GM12878 (cell line): ENCODE results near the gene TRAPPC3. TPM values are rescaled to one million over a fixed set of nuclear protein-coding genes. Genes with fewer than 3 reads are reported as not detected.

Experiments used
- ATAC-seq: fragments of 200-7000 bp; cut with Tn5 transposase; 3 replicates; pipeline ENCODE4 v1.9.1; 2020; ENCODE audit warnings: mild to moderate bottlenecking, moderate library complexity
- BruUV-seq: library from RNA; stranded (reverse); fragments of 400-500 nt; replicated peaks from 2 replicates; lab custom pipeline; 2021; lab: Mats Ljungman, UMichigan
- CTCF ChIA-PET: fragments of 300-600 bp; sonication (Branson Sonifier 250); formaldehyde crosslinking; extraction: SDS; loops from one replicate; lab custom pipeline; 2021; ENCODE audit warnings: inconsistent platforms; lab: Yijun Ruan, JAX
- POLR2A ChIA-PET: fragments of 350-600 bp; formaldehyde crosslinking; extraction: SDS; loops from one replicate; lab custom pipeline; 2021; ENCODE audit warnings: inconsistent platforms; lab: Charles Lee
- RAD21 ChIA-PET: fragments of 300-600 bp; sonication (Branson Sonifier 250); formaldehyde crosslinking; loops from one replicate; lab custom pipeline; 2023; ENCODE audit warnings: antibody characterized with exemption; ENCODE audit not compliant: unreplicated experiment; lab: Charles Lee
- SMC1A ChIA-PET: fragments of 300-600 bp; sonication (Branson Sonifier 250); formaldehyde crosslinking; loops from one replicate; lab custom pipeline; 2023; ENCODE audit not compliant: unreplicated experiment, uncharacterized antibody; lab: Charles Lee
- DNase-seq: peaks from one replicate; pipeline ENCODE4 v3.0.0-alpha.2; 2011; ENCODE audit warnings: low read depth, low spot score
- FAIRE-seq: peaks from 3 replicates; lab custom pipeline; 2011; peaks lifted over from hg19 to GRCh38; lab: Jason Lieb, UNC
- H2AFZ ChIP-seq: 2 replicates; pipeline ENCODE4 v1.6.0; 2011; ENCODE audit warnings: low read depth, low read length, control low read depth; ENCODE audit not compliant: control insufficient read depth
- H3K27ac ChIP-seq: 2 replicates; pipeline ENCODE4 v1.5.1; 2011; ENCODE audit warnings: control low read depth; ENCODE audit not compliant: control insufficient read depth, insufficient read depth
- H3K27me3 ChIP-seq, 2 experiments: replicated peaks in 1 of 2; 2 replicates each; pipeline versions ENCODE4 v1.6.0 to v1.6.1; 2011; ENCODE audit warnings: low read length in 1 of 2; ENCODE audit not compliant: control insufficient read depth in 2 of 2, insufficient read depth in 2 of 2
- H3K36me3 ChIP-seq, 2 experiments: 2 replicates each; pipeline ENCODE4 v1.5.1; 2011; ENCODE audit warnings: low read length in 1 of 2; ENCODE audit not compliant: control insufficient read depth in 2 of 2, insufficient read depth in 2 of 2
- H3K4me1 ChIP-seq: 2 replicates; pipeline ENCODE4 v1.6.1; 2011; ENCODE audit warnings: mild to moderate bottlenecking, low read length, moderate library complexity, mixed read lengths; ENCODE audit not compliant: control insufficient read depth, insufficient read depth
- H3K4me2 ChIP-seq: 2 replicates; pipeline ENCODE4 v1.6.0; 2011; ENCODE audit warnings: control low read depth; ENCODE audit not compliant: control insufficient read depth, insufficient read depth
- H3K4me3 ChIP-seq: fragments of 200-600 bp; sonication (generic); 2 replicates; pipeline ENCODE4 v1.5.1; 2016
- H3K79me2 ChIP-seq: 2 replicates; pipeline ENCODE4 v1.6.0; 2011; ENCODE audit warnings: low read length; ENCODE audit not compliant: control insufficient read depth, insufficient read depth
- H3K9ac ChIP-seq: 2 replicates; pipeline ENCODE4 v1.8.0; 2011; ENCODE audit warnings: low read length, control low read depth, mixed read lengths; ENCODE audit not compliant: control insufficient read depth, insufficient read depth
- H3K9me3 ChIP-seq: replicated peaks from 3 replicates; pipeline ENCODE4 v1.5.1; 2011; ENCODE audit warnings: mild to moderate bottlenecking, low read length; ENCODE audit not compliant: control insufficient read depth, insufficient read depth
- H4K20me1 ChIP-seq: 2 replicates; pipeline ENCODE4 v1.6.0; 2011; ENCODE audit not compliant: control insufficient read depth, insufficient read depth
- MEF2A ChIP-seq: IDR thresholded peaks from 2 replicates; pipeline ENCODE4 v1.6.1; 2011; ENCODE audit warnings: low read depth, mild to moderate bottlenecking, low read length, moderate library complexity; ENCODE audit not compliant: insufficient read depth
- NR2C2 ChIP-seq: IDR thresholded peaks from 2 replicates; pipeline ENCODE4 v1.6.1; 2011; ENCODE audit warnings: borderline replicate concordance, low read depth; ENCODE audit not compliant: control insufficient read depth, insufficient read length
- RAD21 ChIP-seq: IDR thresholded peaks from 2 replicates; pipeline ENCODE4 v1.6.1; 2011; ENCODE audit warnings: mild to moderate bottlenecking, low read depth, low read length, moderate library complexity; ENCODE audit not compliant: insufficient read depth
- TARDBP ChIP-seq: IDR thresholded peaks from 2 replicates; pipeline ENCODE4 v1.6.1; 2016; ENCODE audit warnings: borderline replicate concordance
- WRNIP1 ChIP-seq: IDR thresholded peaks from 2 replicates; pipeline ENCODE4 v1.6.1; 2011; ENCODE audit warnings: low read depth, low read length, improper control_type of control experiment, borderline replicate concordance
- ZNF592 ChIP-seq: fragments of 450-650 bp; IDR thresholded peaks from 2 replicates; pipeline ENCODE4 v1.6.1; 2017; ENCODE audit warnings: mild to moderate bottlenecking, moderate library complexity
- WGBS: methylation state at CpG from one replicate; pipeline ENCODE4 v1.1.6; 2016; ENCODE audit warnings: low lambda C conversion rate; ENCODE audit not compliant: insufficient replicate concordance, insufficient coverage; ENCODE audit errors: missing lambda C conversion rate; 5-methylcytosine and 5-hydroxymethylcytosine counted together
- in situ Hi-C: fragments of 300-500 bp; cut with MboI; formaldehyde crosslinking; loops from 9 replicates; pipeline ENCODE4 v1.14.3; 2018; ENCODE audit warnings: mixed read lengths
- intact Hi-C: fragments of 100-400 bp; cut with micrococcal nuclease; formaldehyde crosslinking; loops from one replicate; pipeline ENCODE4 v1.14.2; 2022; ENCODE audit not compliant: unreplicated experiment
- polyA plus RNA-seq, 11 experiments: library from polyadenylated mRNA; depleted of rRNA in 4 of 11; unstranded in 6 of 11; stranded (reverse) in 5 of 11; fragments of >200 nt; fragmentation: Nextera tagmentation in 4 of 11; fragmentation: Illumina TruSeq in 1 of 11; extraction: Ambion mirVana in 4 of 11; extraction: Trizol in 1 of 11; gene quantifications; 1 replicate in 1 of 11; 2 replicates in 10 of 11; pipeline versions ENCODE4 v1.2.1 to v1.2.3, GENCODE V29; 2011 to 2016; ENCODE audit warnings: inconsistent platforms in 2 of 11, missing spikeins in 2 of 11, low read depth in 1 of 11
- total RNA-seq, 4 experiments: library from RNA; depleted of rRNA in 3 of 4; stranded (reverse); fragments of >200 nt in 3 of 4; fragmentation: Illumina TruSeq in 1 of 4; extraction: Trizol in 1 of 4; gene quantifications; 2 replicates each; pipeline versions ENCODE4 v1.2.1 to v1.2.3, GENCODE V29; 2013 to 2021
- TF ChIP-seq, protein P1 (sequence below): IDR thresholded peaks from 2 replicates; pipeline ENCODE4 v1.6.1; 2011; ENCODE audit warnings: borderline replicate concordance, low read depth, mild to moderate bottlenecking, moderate library complexity, mixed read lengths, low read length; ENCODE audit not compliant: insufficient read depth; ENCODE audit errors: extremely low read length

The TRAPPC3 gene
- total and polyA plus RNA-seq, 10 of the 15 experiments (the other 5 are each of a cell fraction or from before 2014, with no cell fraction given) = 14.7 to 122 (median 70.5) TPM

GRCh38 chr1:36122062-36123030, 26.9 kb downstream of the TRAPPC3 start (continued):
- TF ChIP-seq, protein P1, sequence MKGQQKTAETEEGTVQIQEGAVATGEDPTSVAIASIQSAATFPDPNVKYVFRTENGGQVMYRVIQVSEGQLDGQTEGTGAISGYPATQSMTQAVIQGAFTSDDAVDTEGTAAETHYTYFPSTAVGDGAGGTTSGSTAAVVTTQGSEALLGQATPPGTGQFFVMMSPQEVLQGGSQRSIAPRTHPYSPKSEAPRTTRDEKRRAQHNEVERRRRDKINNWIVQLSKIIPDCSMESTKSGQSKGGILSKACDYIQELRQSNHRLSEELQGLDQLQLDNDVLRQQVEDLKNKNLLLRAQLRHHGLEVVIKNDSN = no peak
- TF ChIP-seq RAD21 (no peak), NR2C2 (no peak)

DNA sequence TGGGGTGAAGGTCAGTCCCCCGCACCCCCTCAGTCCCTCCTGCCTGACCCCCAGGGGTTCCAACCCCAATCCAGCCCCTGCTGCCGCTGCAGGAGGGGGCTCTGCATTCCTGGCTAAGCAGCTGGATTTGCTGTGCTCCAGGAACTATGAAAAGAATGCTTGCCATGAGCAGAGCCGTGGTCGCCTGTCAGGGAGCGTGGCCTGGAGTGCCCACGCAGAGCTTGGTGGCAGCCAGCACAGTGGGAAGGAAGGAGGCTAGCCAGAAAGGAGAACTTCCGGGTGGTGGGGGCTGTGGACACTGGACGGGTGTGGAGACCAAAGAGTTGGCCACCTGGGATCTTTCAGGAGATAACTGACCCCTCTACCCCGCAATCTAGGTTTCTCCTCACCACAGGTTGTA, 29.8 kb downstream of the TRAPPC3 start:
- Histone ChIP-seq H3K4me3 (no peak overlapping the region), H3K27me3 (peaks cover 0 to 7% of the 10 kb centered on the region in 2 experiments; a peak in 3 of 4 replicates), H4K20me1 (no peaks in the 10 kb centered on the region; the same call in 1 of the 2 replicates), H3K4me1 (peaks cover 11% of the 10 kb centered on the region), H3K79me2 (no peaks in the 10 kb centered on the region), H3K27ac (no peak overlapping the region), H3K36me3 (no peaks in the 10 kb centered on the region), H3K4me2 (no peak overlapping the region), H3K9ac (no peak overlapping the region), H2AFZ (no peak overlapping the region), H3K9me3 (no peaks in the 10 kb centered on the region)
- FAIRE-seq = no peak
- ChIA-PET SMC1A (interaction anchor here (1.2 kb wide), 1 partner anchor 24 kb away, joined by 3 read pairs; no protein-coding TSS in a partner anchor), RAD21 (interaction anchor here (0.6 kb wide), 1 partner anchor 166 kb away, joined by 3 read pairs; no protein-coding TSS in a partner anchor), POLR2A (no interaction called here), CTCF (interaction anchor here (1.6 to 1.9 kb wide), 2 partner anchors 16 to 17 kb away, joined by 3 to 8 read pairs; no protein-coding TSS in a partner anchor)
- TF ChIP-seq TARDBP (no peak), WRNIP1 (no peak), ZNF592 (no peak), MEF2A (no peak)
- ATAC-seq = no peak
- no TSS peak for BruUV-seq
- in situ Hi-C loops = no loop called here
- no peak for DNase-seq
- 38% methylated on average over 9 of the region's 9 CpGs for WGBS
- intact Hi-C loops = no loop called here
